PFSK-1 (cell line): ENCODE measurements around the gene CAPN5.

Source experiments
- POLR2AphosphoS5 ChIP-seq: IDR thresholded peaks from 2 replicates; pipeline ENCODE4 v1.6.1; 2012; ENCODE audit warnings: low read depth, mild to moderate bottlenecking, control low read depth, low read length, moderate library complexity
- SIN3A ChIP-seq: IDR thresholded peaks from 2 replicates; pipeline ENCODE4 v1.6.1; 2012; ENCODE audit warnings: mild to moderate bottlenecking, low read length, moderate library complexity, borderline replicate concordance; ENCODE audit not compliant: insufficient read depth
- TAF1 ChIP-seq: IDR thresholded peaks from 2 replicates; pipeline ENCODE4 v1.6.1; 2012; ENCODE audit warnings: low read length, control low read depth, borderline replicate concordance; ENCODE audit not compliant: insufficient read depth
- TF ChIP-seq, protein P1 (sequence below), 2 experiments: IDR thresholded peaks; 2 replicates each; pipeline versions ENCODE4 v1.6.1 to v1.8.0; 2011 to 2012; ENCODE audit warnings: low read depth in 2 of 2, low read length in 2 of 2, control low read depth in 1 of 2, inconsistent platforms in 1 of 2, mild to moderate bottlenecking in 1 of 2, moderate library complexity in 1 of 2; ENCODE audit not compliant: insufficient read depth in 1 of 2

DNA sequence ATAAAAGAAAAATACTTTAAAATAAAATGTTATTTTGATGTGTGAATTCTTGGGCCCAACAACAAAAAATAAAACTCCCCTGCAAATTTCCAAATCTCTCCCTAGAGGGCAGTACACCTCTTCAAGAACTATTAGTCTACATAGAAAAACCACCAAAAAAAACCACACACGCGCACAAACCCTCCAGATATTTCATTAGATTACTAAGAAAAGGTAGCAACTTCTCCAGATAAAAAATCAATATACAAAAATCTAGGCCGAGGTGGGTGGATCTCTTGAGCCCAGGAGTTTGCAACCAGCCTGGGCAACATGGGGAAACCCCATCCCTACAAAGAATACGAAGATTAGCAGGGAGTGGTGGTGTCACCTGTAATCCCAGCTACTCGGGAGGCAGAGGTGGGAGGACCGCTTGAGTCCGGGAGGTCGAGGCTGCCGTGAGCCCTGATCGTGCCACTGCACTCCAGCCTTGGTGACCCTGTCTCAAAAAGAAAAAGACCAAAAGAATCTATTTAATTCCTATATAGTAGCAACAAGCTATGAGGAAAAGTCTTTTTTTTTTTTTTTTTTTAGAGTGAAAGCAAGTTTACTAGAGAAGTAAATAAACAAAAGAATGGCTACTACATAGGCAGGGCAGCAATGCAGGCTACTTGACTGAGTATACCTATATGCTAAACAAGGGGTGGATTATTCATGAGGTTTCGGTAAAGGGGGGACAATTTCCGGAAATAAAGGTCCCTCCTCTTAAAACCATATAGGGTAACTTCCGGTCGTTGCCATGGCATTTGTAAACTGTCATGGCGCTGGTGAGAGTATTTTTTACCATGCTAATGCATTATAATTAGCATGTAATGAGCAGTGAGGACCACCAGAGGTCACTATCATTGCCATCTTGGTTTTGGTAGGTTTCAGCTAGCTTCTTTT is 19.5 kb upstream of the CAPN5 start:
- TF ChIP-seq TAF1 (no peak), POLR2AphosphoS5 (no peak), SIN3A (no peak)
- TF ChIP-seq, protein P1, sequence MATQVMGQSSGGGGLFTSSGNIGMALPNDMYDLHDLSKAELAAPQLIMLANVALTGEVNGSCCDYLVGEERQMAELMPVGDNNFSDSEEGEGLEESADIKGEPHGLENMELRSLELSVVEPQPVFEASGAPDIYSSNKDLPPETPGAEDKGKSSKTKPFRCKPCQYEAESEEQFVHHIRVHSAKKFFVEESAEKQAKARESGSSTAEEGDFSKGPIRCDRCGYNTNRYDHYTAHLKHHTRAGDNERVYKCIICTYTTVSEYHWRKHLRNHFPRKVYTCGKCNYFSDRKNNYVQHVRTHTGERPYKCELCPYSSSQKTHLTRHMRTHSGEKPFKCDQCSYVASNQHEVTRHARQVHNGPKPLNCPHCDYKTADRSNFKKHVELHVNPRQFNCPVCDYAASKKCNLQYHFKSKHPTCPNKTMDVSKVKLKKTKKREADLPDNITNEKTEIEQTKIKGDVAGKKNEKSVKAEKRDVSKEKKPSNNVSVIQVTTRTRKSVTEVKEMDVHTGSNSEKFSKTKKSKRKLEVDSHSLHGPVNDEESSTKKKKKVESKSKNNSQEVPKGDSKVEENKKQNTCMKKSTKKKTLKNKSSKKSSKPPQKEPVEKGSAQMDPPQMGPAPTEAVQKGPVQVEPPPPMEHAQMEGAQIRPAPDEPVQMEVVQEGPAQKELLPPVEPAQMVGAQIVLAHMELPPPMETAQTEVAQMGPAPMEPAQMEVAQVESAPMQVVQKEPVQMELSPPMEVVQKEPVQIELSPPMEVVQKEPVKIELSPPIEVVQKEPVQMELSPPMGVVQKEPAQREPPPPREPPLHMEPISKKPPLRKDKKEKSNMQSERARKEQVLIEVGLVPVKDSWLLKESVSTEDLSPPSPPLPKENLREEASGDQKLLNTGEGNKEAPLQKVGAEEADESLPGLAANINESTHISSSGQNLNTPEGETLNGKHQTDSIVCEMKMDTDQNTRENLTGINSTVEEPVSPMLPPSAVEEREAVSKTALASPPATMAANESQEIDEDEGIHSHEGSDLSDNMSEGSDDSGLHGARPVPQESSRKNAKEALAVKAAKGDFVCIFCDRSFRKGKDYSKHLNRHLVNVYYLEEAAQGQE (IDR thresholded peaks at IDR 0.05; ENCODE audit: insufficient read depth in 1 of 2, low read depth in 2 of 2, low read length in 2 of 2), result no peak
